Esophagus muscularis mucosa (tissue), 3 donors: Measurements from ENCODE around the gene PPP2R5D.

ENCODE experiments used
- CTCF ChIP-seq, 3 experiments: fragments of 200-600 bp in 2 of 3; fragments of 450-650 bp in 1 of 3; sonication (generic) in 2 of 3; IDR thresholded peaks; one replicate each; pipeline ENCODE4 v1.5.1; 2017 to 2019; ENCODE audit warnings: antibody characterized with exemption in 3 of 3, mild to moderate bottlenecking in 2 of 3, moderate library complexity in 1 of 3
- POLR2A ChIP-seq: fragments of 450-650 bp; IDR thresholded peaks from one replicate; pipeline ENCODE4 v1.6.1; 2017; ENCODE audit warnings: antibody characterized with exemption, moderate library complexity, mild to moderate bottlenecking, low read depth
- POLR2AphosphoS5 ChIP-seq, 2 donors: sonication (generic); formaldehyde crosslinking; IDR thresholded peaks; one replicate each; pipeline ENCODE4 v1.6.1; 2017; ENCODE audit warnings: antibody characterized with exemption in 2 of 2

GRCh38 chr6:42969934-42970333 lies 14.4 kb upstream of the PPP2R5D start:
- TF ChIP-seq CTCF (IDR thresholded peaks at IDR 0.05) (no peak), POLR2A (no peak), POLR2AphosphoS5 (IDR thresholded peaks at IDR 0.05) (no peak)
